Measurements from ENCODE around the gene FZD7.

DNA sequence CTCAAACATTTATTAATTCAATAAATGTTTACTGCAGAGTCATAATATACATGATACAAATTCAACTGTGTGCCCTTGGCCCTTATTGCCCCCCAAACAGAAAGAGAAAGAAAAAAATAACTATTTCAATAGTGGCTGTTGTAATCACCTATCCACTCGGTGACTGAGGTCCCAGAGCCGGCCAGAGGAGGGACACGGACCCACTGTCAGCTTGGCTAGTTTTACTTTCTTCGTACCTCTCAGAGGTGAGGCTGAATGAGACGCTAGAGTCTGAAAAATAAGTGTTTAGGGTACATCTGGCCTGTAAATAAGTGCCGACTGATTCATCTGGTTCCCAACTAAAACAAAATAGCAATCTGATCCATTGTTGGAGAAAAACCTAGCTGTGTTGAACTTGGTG, 31.3 kb upstream of the FZD7 start:
- no peak for TF ChIP-seq ZNF274 (IDR thresholded peaks at IDR 0.05; ENCODE audit: low read depth, low read length)
- TF ChIP-seq, protein P1, sequence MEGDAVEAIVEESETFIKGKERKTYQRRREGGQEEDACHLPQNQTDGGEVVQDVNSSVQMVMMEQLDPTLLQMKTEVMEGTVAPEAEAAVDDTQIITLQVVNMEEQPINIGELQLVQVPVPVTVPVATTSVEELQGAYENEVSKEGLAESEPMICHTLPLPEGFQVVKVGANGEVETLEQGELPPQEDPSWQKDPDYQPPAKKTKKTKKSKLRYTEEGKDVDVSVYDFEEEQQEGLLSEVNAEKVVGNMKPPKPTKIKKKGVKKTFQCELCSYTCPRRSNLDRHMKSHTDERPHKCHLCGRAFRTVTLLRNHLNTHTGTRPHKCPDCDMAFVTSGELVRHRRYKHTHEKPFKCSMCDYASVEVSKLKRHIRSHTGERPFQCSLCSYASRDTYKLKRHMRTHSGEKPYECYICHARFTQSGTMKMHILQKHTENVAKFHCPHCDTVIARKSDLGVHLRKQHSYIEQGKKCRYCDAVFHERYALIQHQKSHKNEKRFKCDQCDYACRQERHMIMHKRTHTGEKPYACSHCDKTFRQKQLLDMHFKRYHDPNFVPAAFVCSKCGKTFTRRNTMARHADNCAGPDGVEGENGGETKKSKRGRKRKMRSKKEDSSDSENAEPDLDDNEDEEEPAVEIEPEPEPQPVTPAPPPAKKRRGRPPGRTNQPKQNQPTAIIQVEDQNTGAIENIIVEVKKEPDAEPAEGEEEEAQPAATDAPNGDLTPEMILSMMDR (IDR thresholded peaks at IDR 0.05 in 2 of 3, conservative IDR thresholded peaks at IDR 0.05 in 1 of 3; ENCODE audit: borderline replicate concordance in 1 of 3, insufficient read depth in 1 of 3, low read depth in 2 of 3, low read length in 2 of 3): no peak
- TF ChIP-seq ATF3 (IDR thresholded peaks at IDR 0.05): no peak
- TF ChIP-seq, protein P2, sequence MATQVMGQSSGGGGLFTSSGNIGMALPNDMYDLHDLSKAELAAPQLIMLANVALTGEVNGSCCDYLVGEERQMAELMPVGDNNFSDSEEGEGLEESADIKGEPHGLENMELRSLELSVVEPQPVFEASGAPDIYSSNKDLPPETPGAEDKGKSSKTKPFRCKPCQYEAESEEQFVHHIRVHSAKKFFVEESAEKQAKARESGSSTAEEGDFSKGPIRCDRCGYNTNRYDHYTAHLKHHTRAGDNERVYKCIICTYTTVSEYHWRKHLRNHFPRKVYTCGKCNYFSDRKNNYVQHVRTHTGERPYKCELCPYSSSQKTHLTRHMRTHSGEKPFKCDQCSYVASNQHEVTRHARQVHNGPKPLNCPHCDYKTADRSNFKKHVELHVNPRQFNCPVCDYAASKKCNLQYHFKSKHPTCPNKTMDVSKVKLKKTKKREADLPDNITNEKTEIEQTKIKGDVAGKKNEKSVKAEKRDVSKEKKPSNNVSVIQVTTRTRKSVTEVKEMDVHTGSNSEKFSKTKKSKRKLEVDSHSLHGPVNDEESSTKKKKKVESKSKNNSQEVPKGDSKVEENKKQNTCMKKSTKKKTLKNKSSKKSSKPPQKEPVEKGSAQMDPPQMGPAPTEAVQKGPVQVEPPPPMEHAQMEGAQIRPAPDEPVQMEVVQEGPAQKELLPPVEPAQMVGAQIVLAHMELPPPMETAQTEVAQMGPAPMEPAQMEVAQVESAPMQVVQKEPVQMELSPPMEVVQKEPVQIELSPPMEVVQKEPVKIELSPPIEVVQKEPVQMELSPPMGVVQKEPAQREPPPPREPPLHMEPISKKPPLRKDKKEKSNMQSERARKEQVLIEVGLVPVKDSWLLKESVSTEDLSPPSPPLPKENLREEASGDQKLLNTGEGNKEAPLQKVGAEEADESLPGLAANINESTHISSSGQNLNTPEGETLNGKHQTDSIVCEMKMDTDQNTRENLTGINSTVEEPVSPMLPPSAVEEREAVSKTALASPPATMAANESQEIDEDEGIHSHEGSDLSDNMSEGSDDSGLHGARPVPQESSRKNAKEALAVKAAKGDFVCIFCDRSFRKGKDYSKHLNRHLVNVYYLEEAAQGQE (IDR thresholded peaks at IDR 0.05; ENCODE audit: low read depth): no peak
- TF ChIP-seq ELF1 (IDR thresholded peaks at IDR 0.05; ENCODE audit: borderline replicate concordance, low read depth): no peak
- no peak for TF ChIP-seq RAD21 (IDR thresholded peaks at IDR 0.05; ENCODE audit: low read depth)
- TF ChIP-seq POLR2A (IDR thresholded peaks at IDR 0.05; ENCODE audit: borderline replicate concordance, extremely low read depth, insufficient read depth, insufficient read length): no peak
- no peak for TF ChIP-seq EZH2phosphoT487 (IDR thresholded peaks at IDR 0.05; ENCODE audit: borderline replicate concordance)

Measured in HCT116 (cell line).